SK-N-MC (cell line): ENCODE results near the gene CDKAL1.

Source experiments
- EZH2 ChIP-seq: fragments of 200-600 bp; sonication (generic); IDR thresholded peaks from one replicate; pipeline ENCODE4 v1.6.1; 2017; ENCODE audit warnings: antibody characterized with exemption
- FOXP2 ChIP-seq: optimal IDR thresholded peaks from 2 replicates; pipeline ENCODE3; 2011; ENCODE audit warnings: mild to moderate bottlenecking, moderate library complexity; ENCODE audit not compliant: insufficient read depth; ENCODE audit errors: extremely low read length, control extremely low read depth
- POLR2AphosphoS5 ChIP-seq: IDR thresholded peaks from 2 replicates; pipeline ENCODE4 v1.6.1; 2012; ENCODE audit warnings: mild to moderate bottlenecking, low read depth, low read length, borderline replicate concordance

DNA sequence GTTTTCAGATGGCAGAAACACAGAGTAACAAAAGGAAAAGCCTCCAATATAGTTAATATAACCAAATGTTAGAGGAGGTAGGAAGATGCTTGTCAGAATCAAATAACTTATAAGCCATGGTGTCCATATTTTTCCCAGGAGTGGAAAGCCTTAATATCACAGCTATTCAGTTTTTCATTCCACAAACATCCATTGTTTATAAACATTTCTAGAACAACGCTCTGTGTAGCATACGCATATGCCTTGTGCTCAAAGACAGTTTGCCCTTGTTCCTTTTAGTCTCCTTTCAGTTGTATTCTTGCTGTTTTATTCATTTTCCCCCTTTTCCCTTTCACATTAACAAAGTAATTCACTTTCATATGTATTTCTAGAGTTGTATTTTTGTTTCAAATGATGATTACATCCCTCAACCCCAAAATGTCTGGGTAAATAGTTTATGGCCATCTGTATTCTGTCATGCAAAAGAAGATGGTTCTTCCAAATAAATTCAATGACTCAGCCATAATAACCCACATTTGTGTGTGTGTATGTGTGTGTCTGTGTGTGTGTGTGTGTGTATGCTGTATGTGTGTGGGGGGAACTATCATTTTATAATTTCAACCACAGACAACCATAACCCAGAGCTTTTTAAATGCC lies 603.6 kb downstream of the CDKAL1 start:
- TF ChIP-seq EZH2, result no peak
- no peak for TF ChIP-seq FOXP2
- no peak for TF ChIP-seq POLR2AphosphoS5
